NB4 (cell line): ENCODE results near the gene GSTP1.

Experiments
- DNase-seq: peaks from one replicate; pipeline ENCODE4 v3.0.0; 2010; ENCODE audit warnings: low read depth
- H3K4me3 ChIP-seq: one replicate; pipeline ENCODE4 v1.5.1; 2011; ENCODE audit warnings: mild to moderate bottlenecking, low read depth, low read length, moderate library complexity
- CTCF ChIP-seq: IDR thresholded peaks from one replicate; pipeline ENCODE4 v1.5.1; 2012; ENCODE audit warnings: low read depth, low read length
- MAX ChIP-seq: IDR thresholded peaks from 2 replicates; pipeline ENCODE4 v1.6.1; 2011; ENCODE audit warnings: low read depth, low read length
- MYC ChIP-seq: IDR thresholded peaks from 2 replicates; pipeline ENCODE4 v1.6.1; 2011; ENCODE audit warnings: low read depth, low read length
- POLR2A ChIP-seq: IDR thresholded peaks from 2 replicates; pipeline ENCODE4 v1.6.1; 2011; ENCODE audit warnings: mild to moderate bottlenecking; ENCODE audit not compliant: insufficient read length; ENCODE audit errors: extremely low read depth

Gene GSTP1

DNA sequence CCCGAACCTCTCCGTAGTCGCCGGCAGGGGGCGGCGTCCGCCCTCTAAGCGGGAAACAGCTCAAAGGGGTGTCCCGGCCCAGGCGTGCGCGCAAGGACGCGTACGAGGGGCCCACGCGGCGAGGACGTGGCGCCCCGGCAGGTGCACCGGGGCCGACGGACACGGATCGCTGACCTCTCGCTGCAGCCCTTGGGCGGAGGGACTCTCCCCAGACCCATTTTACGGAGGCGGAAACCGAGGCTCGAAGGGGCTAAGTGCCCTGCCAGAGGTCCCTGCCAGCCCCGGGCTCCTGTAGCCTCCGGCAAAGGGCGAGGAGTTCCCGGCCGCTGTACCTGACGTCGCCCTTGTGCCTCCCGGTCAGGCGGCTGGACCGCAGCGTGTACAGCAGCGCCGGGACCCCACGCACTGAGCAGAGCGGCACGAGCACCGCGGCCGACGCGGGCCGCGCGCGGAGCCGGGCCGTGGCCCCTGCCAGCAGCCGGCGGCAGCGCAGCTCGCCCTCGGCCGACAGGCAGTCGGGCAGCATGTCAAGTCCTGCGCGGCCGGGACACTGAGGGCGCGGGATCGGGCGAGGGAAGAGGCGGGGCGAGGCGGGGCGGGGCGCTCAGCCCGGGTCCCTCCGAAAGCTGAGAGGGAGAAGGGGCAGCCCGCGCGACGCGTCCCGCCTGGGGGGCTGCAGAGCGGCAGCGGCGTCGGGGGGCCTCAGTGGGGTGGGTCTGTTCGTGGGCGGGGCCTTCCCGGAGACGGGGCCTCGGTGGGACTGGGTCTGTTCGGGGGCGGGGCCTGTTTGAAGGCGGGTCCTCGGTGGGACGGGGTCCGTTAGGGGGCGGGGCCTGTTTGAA lies 46.0 kb downstream of the GSTP1 start, which contains the start of gene NUDT8:
TSS of gene NUDT8 (minus strand) at position 552 of the 842 bp plus-strand sequence. CDS start at position 526, 26 bp downstream.
- peak; percentile 93 for DNase-seq
- TF ChIP-seq POLR2A, result peak; percentile 80
- TF ChIP-seq MAX, result peak; percentile 88
- TF ChIP-seq CTCF, result peak; percentile 80
- peak; percentile 92 for TF ChIP-seq MYC
- H3K4me3 ChIP-seq, result peak within 1 kb of the TSS; percentile 57

GRCh38 chr11:67630228-67630942 lies 46.8 kb downstream of the GSTP1 start:
- peak; percentile 98 for DNase-seq
- TF ChIP-seq POLR2A, result peak; percentile 75
- peak; percentile 79 for TF ChIP-seq CTCF
- TF ChIP-seq MAX, result peak; percentile 62; the same call in 1 of the 2 replicates
- peak; percentile 52; the same call in 1 of the 2 replicates for TF ChIP-seq MYC
- peak overlapping the region; percentile 57 for H3K4me3 ChIP-seq

- H3K4me3 ChIP-seq, result peak overlapping the region; percentile 57
- no peak for TF ChIP-seq MYC
- TF ChIP-seq POLR2A, result no peak
- TF ChIP-seq MAX, result no peak
- TF ChIP-seq CTCF, result no peak
- DNase-seq, result no peak
These were observed 47.3 kb downstream of the GSTP1 start for GRCh38 chr11:67630943-67631331.

GRCh38 chr11:67631411-67631810 lies 47.8 kb downstream of the GSTP1 start:
- TF ChIP-seq POLR2A (no peak), MYC (no peak), MAX (no peak), CTCF (no peak)
- no peak overlapping the region for H3K4me3 ChIP-seq
- DNase-seq, result no peak

DNA sequence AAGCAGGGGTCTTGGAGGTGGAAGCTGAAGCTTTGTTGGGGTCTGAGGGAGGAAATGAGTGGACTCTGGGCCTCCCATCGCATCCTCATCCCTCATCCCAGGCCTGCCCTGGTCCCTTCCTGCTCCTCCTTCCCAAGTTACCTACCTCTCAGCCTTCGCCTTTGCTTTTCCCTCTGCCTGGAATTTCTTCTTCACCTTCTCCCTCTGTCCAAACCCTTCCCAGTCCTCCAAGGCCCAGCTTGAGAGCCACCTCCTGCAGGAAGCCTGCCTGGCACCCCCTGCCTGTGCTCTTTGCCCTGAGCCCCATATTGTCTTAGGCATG lies 48.2 kb downstream of the GSTP1 start:
- no peak for DNase-seq
- H3K4me3 ChIP-seq, result no peak overlapping the region
- TF ChIP-seq MYC, result no peak
- no peak for TF ChIP-seq POLR2A
- TF ChIP-seq MAX, result no peak
- no peak for TF ChIP-seq CTCF
